ENCODE measurements around the gene SAP30BP.
"Not testable (repeated sequence)": the region's sequence is repeated elsewhere in the genome, so short reads cannot be mapped to it uniquely, and the experiment has no call there.

The SAP30BP gene

GRCh38 chr17:75634376-75634740 lies 32.8 kb upstream of the SAP30BP start:
- DNase-seq: no peak

GRCh38 chr17:75634754-75635609 lies 32.2 kb upstream of the SAP30BP start:
- no peak for DNase-seq

- no peak for DNase-seq
These were observed 31.4 kb upstream of the SAP30BP start for GRCh38 chr17:75635610-75636202.

GRCh38 chr17:75636381-75637142 lies 30.6 kb upstream of the SAP30BP start:
- no peak for DNase-seq

GRCh38 chr17:75637143-75637538 lies 30.0 kb upstream of the SAP30BP start:
- DNase-seq: no peak

GRCh38 chr17:75637551-75637950 lies 29.6 kb upstream of the SAP30BP start:
- no peak for DNase-seq

- not testable (repeated sequence) for DNase-seq
These were observed 29.1 kb upstream of the SAP30BP start for GRCh38 chr17:75638039-75638438.

- no peak for DNase-seq
These were observed 28.2 kb upstream of the SAP30BP start for GRCh38 chr17:75638893-75639292.

- DNase-seq: no peak
These were observed 27.8 kb upstream of the SAP30BP start for GRCh38 chr17:75639327-75639726.

GRCh38 chr17:75639771-75640555 lies 27.2 kb upstream of the SAP30BP start:
- no peak for DNase-seq

- DNase-seq: no peak
These were observed 26.5 kb upstream of the SAP30BP start for GRCh38 chr17:75640556-75641119.

GRCh38 chr17:75641343-75641742 lies 25.8 kb upstream of the SAP30BP start:
- DNase-seq: no peak

GRCh38 chr17:75642182-75642783 lies 24.9 kb upstream of the SAP30BP start:
- DNase-seq: no peak

- no peak for DNase-seq
These were observed 24.1 kb upstream of the SAP30BP start for GRCh38 chr17:75642784-75643642.

- no peak for DNase-seq
These were observed 23.5 kb upstream of the SAP30BP start for GRCh38 chr17:75643643-75644017.

GRCh38 chr17:75645501-75645888 lies 21.6 kb upstream of the SAP30BP start:
- DNase-seq: no peak

GRCh38 chr17:75645889-75646637 lies 21.1 kb upstream of the SAP30BP start:
- no peak for DNase-seq

- DNase-seq: no peak
These were observed 20.5 kb upstream of the SAP30BP start for GRCh38 chr17:75646638-75646992.

GRCh38 chr17:75647061-75647460 lies 20.1 kb upstream of the SAP30BP start:
- no peak for DNase-seq

GRCh38 chr17:75647921-75648320 lies 19.2 kb upstream of the SAP30BP start:
- DNase-seq: no peak

- DNase-seq: no peak
These were observed 17.5 kb upstream of the SAP30BP start for GRCh38 chr17:75649687-75650086.

All from stimulated activated CD4-positive, alpha-beta T cell treated with anti-CD3 and anti-CD28 coated beads, Interleukin-1b, Interleukin-23, amount 100 ng/mL, for 48 hours (primary cell).